Activated CD8-positive, alpha-beta T cell treated with anti-CD3 and anti-CD28 coated beads for 36 hours (primary cell): ENCODE data around the gene RBM18. TPM values are rescaled to one million over a fixed set of nuclear protein-coding genes. Genes with fewer than 3 reads are reported as not detected.

Experiments
- ATAC-seq: fragments of 200-7000 bp; cut with Tn5 transposase; one replicate; pipeline ENCODE4 v1.10.0; 2021; ENCODE audit warnings: mild to moderate bottlenecking, moderate library complexity
- CTCF ChIA-PET: fragments of 350-600 bp; sonication (Branson Sonifier 250); formaldehyde crosslinking; loops from one replicate; lab custom pipeline; 2021; ENCODE audit warnings: antibody characterized with exemption; lab: Charles Lee
- POLR2A ChIA-PET: fragments of 350-600 bp; sonication (Branson Sonifier 250); formaldehyde crosslinking; loops from one replicate; lab custom pipeline; 2021; ENCODE audit warnings: antibody characterized with exemption; lab: Charles Lee
- DNase-seq: peaks from one replicate; pipeline ENCODE4 v3.0.0-alpha.2; 2020
- H3K27ac Mint-ChIP-seq: one replicate; pipeline ENCODE4 v1.8.0; 2021; ENCODE audit warnings: mild to moderate bottlenecking, mixed read lengths
- H3K27me3 Mint-ChIP-seq: one replicate; pipeline ENCODE4 v1.8.0; 2021; ENCODE audit warnings: mixed read lengths
- H3K36me3 Mint-ChIP-seq: one replicate; pipeline ENCODE4 v1.8.0; 2021; ENCODE audit warnings: low read depth, mixed read lengths
- H3K4me1 Mint-ChIP-seq: one replicate; pipeline ENCODE4 v1.8.0; 2021; ENCODE audit warnings: low read depth, mixed read lengths
- H3K4me3 Mint-ChIP-seq: one replicate; pipeline ENCODE4 v1.8.0; 2021; ENCODE audit warnings: mild to moderate bottlenecking, moderate library complexity, mixed read lengths
- H3K9me3 Mint-ChIP-seq: one replicate; pipeline ENCODE4 v1.8.0; 2021; ENCODE audit warnings: mixed read lengths
- intact Hi-C: fragments of 100-400 bp; cut with micrococcal nuclease; formaldehyde crosslinking; loops from one replicate; pipeline ENCODE4 v1.10.0; 2022
- total RNA-seq, 2 experiments: library from RNA; stranded (reverse); gene quantifications; one replicate each; pipeline ENCODE4 v1.2.3, GENCODE V29; 2021
- TF ChIP-seq, protein P1 (sequence below): fragments of 200-600 bp; IDR thresholded peaks from one replicate; pipeline ENCODE4 v1.8.0; 2022; ENCODE audit warnings: antibody characterized with exemption, mild to moderate bottlenecking

The RBM18 gene
- total RNA-seq, 2 experiments from 2014 or later: 24.3 to 28.6 TPM

DNA sequence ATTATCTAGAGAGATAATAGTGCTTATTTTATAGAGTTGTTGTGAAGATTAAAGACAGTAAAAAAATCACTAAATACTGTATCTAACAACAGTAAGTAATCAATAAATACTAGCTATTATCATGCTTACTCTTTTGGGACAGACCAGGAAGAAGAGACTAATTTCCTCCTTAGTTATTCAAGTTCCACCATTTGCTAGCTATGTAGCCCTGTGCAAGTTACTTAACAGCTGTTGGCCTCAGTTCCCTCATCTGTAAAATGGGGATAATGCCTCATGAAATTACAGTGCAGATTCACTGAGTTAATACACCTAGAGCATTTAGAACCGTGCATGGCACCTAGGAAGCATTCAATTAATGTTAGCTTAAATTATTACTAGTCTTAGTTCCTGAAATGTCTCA is 2.6 kb downstream of the RBM18 start:
- ATAC-seq (no peak), DNase-seq (no peak)
- no peaks in the 10 kb centered on the region for H3K27me3 Mint-ChIP-seq
- no peak overlapping the region for H3K4me3 Mint-ChIP-seq
- no peak overlapping the region for H3K27ac Mint-ChIP-seq
- peaks cover 33% of the 10 kb centered on the region for H3K4me1 Mint-ChIP-seq
- CTCF ChIA-PET: interaction anchor here (1.5 kb wide), 1 partner anchor 166 kb away, joined by 3 read pairs; no protein-coding TSS in a partner anchor
- H3K36me3 Mint-ChIP-seq: peaks cover 36% of the 10 kb centered on the region
- intact Hi-C loops: loop anchor here (10.0 kb wide), 1 partner anchor 83 kb away; no protein-coding TSS in a partner anchor
- TF ChIP-seq, protein P1, sequence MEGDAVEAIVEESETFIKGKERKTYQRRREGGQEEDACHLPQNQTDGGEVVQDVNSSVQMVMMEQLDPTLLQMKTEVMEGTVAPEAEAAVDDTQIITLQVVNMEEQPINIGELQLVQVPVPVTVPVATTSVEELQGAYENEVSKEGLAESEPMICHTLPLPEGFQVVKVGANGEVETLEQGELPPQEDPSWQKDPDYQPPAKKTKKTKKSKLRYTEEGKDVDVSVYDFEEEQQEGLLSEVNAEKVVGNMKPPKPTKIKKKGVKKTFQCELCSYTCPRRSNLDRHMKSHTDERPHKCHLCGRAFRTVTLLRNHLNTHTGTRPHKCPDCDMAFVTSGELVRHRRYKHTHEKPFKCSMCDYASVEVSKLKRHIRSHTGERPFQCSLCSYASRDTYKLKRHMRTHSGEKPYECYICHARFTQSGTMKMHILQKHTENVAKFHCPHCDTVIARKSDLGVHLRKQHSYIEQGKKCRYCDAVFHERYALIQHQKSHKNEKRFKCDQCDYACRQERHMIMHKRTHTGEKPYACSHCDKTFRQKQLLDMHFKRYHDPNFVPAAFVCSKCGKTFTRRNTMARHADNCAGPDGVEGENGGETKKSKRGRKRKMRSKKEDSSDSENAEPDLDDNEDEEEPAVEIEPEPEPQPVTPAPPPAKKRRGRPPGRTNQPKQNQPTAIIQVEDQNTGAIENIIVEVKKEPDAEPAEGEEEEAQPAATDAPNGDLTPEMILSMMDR: no peak
- POLR2A ChIA-PET: interaction anchor here (0.6 to 1.3 kb wide), 3 partner anchors 9 to 1429 kb away, joined by 3 read pairs; no protein-coding TSS in a partner anchor
- H3K9me3 Mint-ChIP-seq: no peaks in the 10 kb centered on the region

GRCh38 chr9:122261469-122261881 is 3.2 kb downstream of the RBM18 start:
- H3K36me3 Mint-ChIP-seq: peaks cover 35% of the 10 kb centered on the region
- TF ChIP-seq, protein P1: no peak
- ChIA-PET POLR2A (no interaction called here), CTCF (interaction anchor here (1.4 kb wide), 1 partner anchor 10 kb away, joined by 4 read pairs; no protein-coding TSS in a partner anchor)
- H3K9me3 Mint-ChIP-seq: no peaks in the 10 kb centered on the region
- no peak overlapping the region for H3K4me3 Mint-ChIP-seq
- DNase-seq (no peak), ATAC-seq (no peak)
- intact Hi-C loops: loop anchor here (10.0 kb wide), 1 partner anchor 83 kb away; no protein-coding TSS in a partner anchor
- H3K27ac Mint-ChIP-seq: no peak overlapping the region
- peaks cover 31% of the 10 kb centered on the region for H3K4me1 Mint-ChIP-seq
- H3K27me3 Mint-ChIP-seq: no peaks in the 10 kb centered on the region

DNA sequence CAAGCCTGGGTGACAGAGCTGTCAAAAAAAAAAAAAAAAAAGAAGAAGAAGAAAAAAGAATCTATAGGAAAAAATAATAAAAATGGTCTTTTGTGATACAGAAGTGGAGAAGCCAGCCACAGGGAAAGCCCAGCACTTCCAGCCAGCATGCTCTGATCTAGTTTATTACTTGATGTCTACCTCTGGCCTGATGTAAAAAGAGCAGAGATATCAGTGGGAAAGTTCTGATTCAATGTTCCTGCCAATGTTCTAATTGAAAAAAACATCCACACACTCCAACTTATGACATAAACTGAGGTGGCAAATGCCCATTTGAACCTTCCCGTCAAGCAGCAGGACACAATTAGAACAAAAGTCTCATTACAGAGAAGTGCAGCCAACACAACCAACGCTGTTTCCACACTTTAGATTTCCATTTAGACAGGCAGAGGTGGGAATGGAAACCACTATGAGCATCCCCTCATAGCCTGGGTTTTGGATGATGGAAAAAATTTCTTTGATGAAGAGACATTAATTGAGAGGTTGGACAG is 5.7 kb downstream of the RBM18 start:
- no peak overlapping the region for H3K27ac Mint-ChIP-seq
- intact Hi-C loops: no loop called here
- H3K36me3 Mint-ChIP-seq: peaks cover 23% of the 10 kb centered on the region
- H3K4me1 Mint-ChIP-seq: peaks cover 25% of the 10 kb centered on the region
- H3K4me3 Mint-ChIP-seq: no peak overlapping the region
- no peak for DNase-seq
- no peaks in the 10 kb centered on the region for H3K27me3 Mint-ChIP-seq
- TF ChIP-seq, protein P1: no peak
- POLR2A ChIA-PET: interaction anchor here (0.6 kb wide), 1 partner anchor 21 kb away, joined by 3 read pairs; no protein-coding TSS in a partner anchor
- CTCF ChIA-PET: interaction anchor here (1.2 kb wide), 1 partner anchor 134 kb away, joined by 3 read pairs; no protein-coding TSS in a partner anchor
- ATAC-seq: no peak
- no peaks in the 10 kb centered on the region for H3K9me3 Mint-ChIP-seq

DNA sequence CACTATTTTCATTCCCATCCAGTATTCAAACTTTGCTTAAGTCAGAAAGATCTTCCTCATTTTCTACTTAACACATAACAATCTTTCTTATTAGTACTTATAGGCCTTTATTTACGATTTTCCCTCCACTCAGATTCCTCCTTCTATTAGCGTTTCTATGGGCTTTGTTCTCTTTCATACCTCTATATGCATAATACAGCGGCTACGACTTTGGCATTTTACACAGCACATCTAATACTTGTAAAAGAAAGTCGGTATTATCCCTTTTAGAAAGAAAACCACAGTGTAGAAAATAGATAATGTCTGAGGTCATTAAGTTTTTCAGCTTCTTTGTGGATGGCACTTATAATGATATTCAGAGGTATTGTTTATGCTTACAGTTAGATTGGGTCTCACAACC is 8.4 kb downstream of the RBM18 start:
- CTCF ChIA-PET: no interaction called here
- Mint-ChIP-seq H3K27ac (no peak overlapping the region), H3K27me3 (no peaks in the 10 kb centered on the region), H3K36me3 (peaks cover 39% of the 10 kb centered on the region), H3K9me3 (no peaks in the 10 kb centered on the region), H3K4me3 (no peak overlapping the region), H3K4me1 (peaks cover 12% of the 10 kb centered on the region)
- POLR2A ChIA-PET: interaction anchor here (1.3 kb wide), 1 partner anchor 9 kb away, joined by 6 read pairs; the partner anchor contains the start of genes MRRF and RBM18
- ATAC-seq (no peak), DNase-seq (no peak)
- TF ChIP-seq, protein P1: no peak
- intact Hi-C loops: no loop called here

DNA sequence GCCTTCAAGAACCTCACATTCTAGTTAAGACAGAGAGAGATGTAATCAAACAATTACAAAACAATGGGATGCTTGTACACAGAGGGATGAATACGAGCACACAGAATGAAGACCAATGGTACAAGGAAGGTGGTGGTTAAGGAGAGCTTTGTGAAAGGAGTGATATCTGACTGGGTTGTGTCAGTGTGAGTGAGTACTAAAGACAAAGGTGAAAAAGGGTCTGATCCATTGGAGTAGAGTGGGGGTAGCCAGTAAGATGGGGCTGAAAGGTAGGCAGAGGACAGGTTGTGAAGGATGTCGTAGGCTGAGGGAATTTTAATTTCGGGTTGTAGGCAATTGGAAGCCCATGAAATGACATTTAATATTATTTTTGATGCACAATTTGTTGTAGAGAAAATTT is 9.9 kb downstream of the RBM18 start:
- H3K36me3 Mint-ChIP-seq: peaks cover 38% of the 10 kb centered on the region
- H3K4me3 Mint-ChIP-seq: no peak overlapping the region
- CTCF ChIA-PET: no interaction called here
- H3K27me3 Mint-ChIP-seq: no peaks in the 10 kb centered on the region
- H3K27ac Mint-ChIP-seq: no peak overlapping the region
- DNase-seq: no peak
- intact Hi-C loops: no loop called here
- H3K4me1 Mint-ChIP-seq: peaks cover 11% of the 10 kb centered on the region
- POLR2A ChIA-PET: interaction anchor here (1.3 kb wide), 1 partner anchor 10 kb away, joined by 6 read pairs; the partner anchor contains the start of genes MRRF and RBM18
- no peak for ATAC-seq
- no peaks in the 10 kb centered on the region for H3K9me3 Mint-ChIP-seq
- TF ChIP-seq, protein P1: no peak
